Activated naive CD4-positive, alpha-beta T cell treated with anti-CD3 and anti-CD28 coated beads for 36 hours (primary cell): ENCODE measurements around the gene EFEMP2. TPM values are rescaled to one million over a fixed set of nuclear protein-coding genes. Genes with fewer than 3 reads are reported as not detected.

Experiments used
- CTCF ChIA-PET: fragments of 350-600 bp; sonication (Branson Sonifier 250); formaldehyde crosslinking; loops from one replicate; lab custom pipeline; 2021; ENCODE audit warnings: antibody characterized with exemption; lab: Charles Lee
- DNase-seq: peaks from one replicate; pipeline ENCODE4 v3.0.0-alpha.2; 2020
- H3K27ac Mint-ChIP-seq: one replicate; pipeline ENCODE4 v1.8.0; 2021; ENCODE audit warnings: mild to moderate bottlenecking, mixed read lengths
- H3K27me3 Mint-ChIP-seq: one replicate; pipeline ENCODE4 v1.8.0; 2021; ENCODE audit warnings: low read depth, mixed read lengths
- H3K36me3 Mint-ChIP-seq: one replicate; pipeline ENCODE4 v1.8.0; 2021; ENCODE audit warnings: low read depth, mixed read lengths
- H3K4me1 Mint-ChIP-seq: one replicate; pipeline ENCODE4 v1.8.0; 2021; ENCODE audit warnings: low read depth, mixed read lengths
- H3K4me3 Mint-ChIP-seq: one replicate; pipeline ENCODE4 v1.8.0; 2021; ENCODE audit warnings: mild to moderate bottlenecking, moderate library complexity, mixed read lengths
- H3K9me3 Mint-ChIP-seq: one replicate; pipeline ENCODE4 v1.8.0; 2021; ENCODE audit warnings: mixed read lengths
- intact Hi-C: fragments of 100-400 bp; cut with micrococcal nuclease; formaldehyde crosslinking; loops from one replicate; pipeline ENCODE4 v1.15.1; 2023
- total RNA-seq, 2 experiments: library from RNA; stranded (reverse); gene quantifications; one replicate each; pipeline ENCODE4 v1.2.3, GENCODE V29; 2021

EFEMP2 gene
- total RNA-seq, 2 experiments from 2014 or later = 10.1 to 11.5 TPM

DNA sequence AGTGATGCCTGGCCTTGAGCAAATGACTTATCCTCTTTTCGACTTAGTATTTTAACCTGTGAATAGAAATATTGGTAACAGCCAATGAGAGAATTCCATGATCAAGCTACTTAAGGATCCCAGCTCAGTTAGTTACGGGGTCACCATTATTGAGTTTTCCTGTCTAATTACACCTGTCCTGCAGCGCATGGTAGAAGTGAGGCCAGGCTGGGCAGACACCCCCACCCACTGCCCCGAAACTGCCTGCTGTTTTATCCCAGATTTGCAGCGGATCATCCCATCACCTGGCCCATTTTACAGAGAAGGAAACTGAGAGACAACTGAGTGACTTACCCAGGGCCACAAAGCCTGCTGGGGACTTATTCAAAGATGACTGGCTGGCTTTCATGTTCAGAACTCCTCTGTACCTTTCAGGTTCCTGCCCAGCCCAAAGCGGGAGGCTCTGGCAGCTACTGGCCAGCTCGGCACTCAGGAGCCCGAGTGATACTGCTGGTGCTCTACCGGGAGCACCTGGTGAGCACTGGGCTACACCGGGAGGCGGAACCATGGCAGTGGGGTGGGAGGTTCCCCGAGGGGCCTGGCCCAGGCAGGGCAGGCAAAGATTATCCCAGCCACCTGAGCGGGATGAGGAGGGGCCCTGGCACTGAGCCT, 10.9 kb downstream of the EFEMP2 start:
- H3K27me3 Mint-ChIP-seq = no peaks in the 10 kb centered on the region
- peak overlapping the region; percentile 97 for H3K4me3 Mint-ChIP-seq
- DNase-seq = peak; percentile 3
- peak overlapping the region; percentile 100 for H3K27ac Mint-ChIP-seq
- H3K36me3 Mint-ChIP-seq = peaks cover 27% of the 10 kb centered on the region
- intact Hi-C loops = no loop called here
- CTCF ChIA-PET = interaction anchor here (1.0 to 6.1 kb wide), 5 partner anchors 10 to 25 kb away, joined by 4 to 178 read pairs (median 11); partner anchors contain the start of genes CCDC85B, CTSW and FIBP
- H3K4me1 Mint-ChIP-seq = peaks cover 21% of the 10 kb centered on the region
- no peaks in the 10 kb centered on the region for H3K9me3 Mint-ChIP-seq

DNA sequence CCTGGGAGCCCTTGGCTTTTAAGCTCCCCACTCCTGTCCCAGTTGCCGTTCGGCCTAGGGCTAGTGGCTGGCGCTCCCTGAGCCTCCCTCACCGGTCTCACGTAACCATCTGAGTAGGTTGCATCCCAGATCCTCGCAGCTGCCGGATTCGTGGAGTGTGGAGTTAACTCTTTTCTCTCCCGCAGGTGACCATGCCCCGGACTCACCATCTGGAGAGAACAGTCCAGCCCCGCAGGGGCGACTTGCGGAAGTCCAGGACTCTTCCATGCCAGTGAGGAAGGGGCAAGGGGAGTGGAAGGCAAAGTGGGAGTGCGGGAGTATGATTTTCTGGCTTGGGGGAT, 11.5 kb downstream of the EFEMP2 start:
- peak overlapping the region; percentile 97 for H3K4me3 Mint-ChIP-seq
- CTCF ChIA-PET = interaction anchor here (0.7 to 6.1 kb wide), 8 partner anchors 10 to 76 kb away, joined by 3 to 178 read pairs (median 7); partner anchors contain the start of genes CCDC85B, CTSW and FIBP
- peaks cover 26% of the 10 kb centered on the region for H3K4me1 Mint-ChIP-seq
- intact Hi-C loops = no loop called here
- no peaks in the 10 kb centered on the region for H3K9me3 Mint-ChIP-seq
- peaks cover 32% of the 10 kb centered on the region for H3K36me3 Mint-ChIP-seq
- peak overlapping the region; percentile 100 for H3K27ac Mint-ChIP-seq
- H3K27me3 Mint-ChIP-seq = no peaks in the 10 kb centered on the region
- peak; percentile 15 for DNase-seq

DNA sequence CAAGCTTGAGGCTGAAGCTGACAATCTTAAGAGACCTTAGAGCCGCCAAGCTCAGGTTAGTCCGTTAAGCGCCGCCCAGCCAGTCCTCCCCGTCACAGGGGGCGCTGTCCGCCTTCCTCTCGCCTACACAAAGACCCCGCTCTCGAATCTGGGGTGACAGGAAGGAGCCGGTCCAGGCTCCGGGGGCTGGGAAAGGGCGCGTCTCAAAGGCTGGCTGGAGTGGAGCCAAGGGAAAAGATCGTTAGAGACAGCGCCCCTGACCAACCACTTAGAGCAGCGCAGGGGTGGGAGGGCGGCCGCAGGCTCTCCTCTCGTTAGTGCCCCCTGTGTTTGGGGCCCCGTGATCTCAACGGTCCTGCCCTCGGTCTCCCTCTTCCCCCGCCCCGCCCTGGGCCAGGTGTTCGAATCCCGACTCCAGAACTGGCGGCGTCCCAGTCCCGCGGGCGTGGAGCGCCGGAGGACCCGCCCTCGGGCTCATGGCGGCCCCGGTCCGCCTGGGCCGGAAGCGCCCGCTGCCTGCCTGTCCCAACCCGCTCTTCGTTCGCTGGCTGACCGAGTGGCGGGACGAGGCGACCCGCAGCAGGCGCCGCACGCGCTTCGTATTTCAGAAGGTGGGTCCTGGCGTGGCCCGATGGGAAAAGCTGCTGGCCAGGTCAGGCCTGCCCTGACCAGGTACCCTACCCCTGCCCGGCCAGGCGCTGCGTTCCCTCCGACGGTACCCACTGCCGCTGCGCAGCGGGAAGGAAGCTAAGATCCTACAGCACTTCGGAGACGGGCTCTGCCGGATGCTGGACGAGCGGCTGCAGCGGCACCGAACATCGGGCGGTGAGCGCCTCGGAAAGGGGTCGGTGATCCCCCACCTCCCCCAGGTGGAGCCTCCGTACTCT, 12.1 kb downstream of the EFEMP2 start, which contains the start of gene MUS81:
MUS81 (plus strand) TSS at position 156 of the 887 bp plus-strand sequence; CDS start at position 477, 321 bp downstream.
- Mint-ChIP-seq H3K9me3 (no peaks in the 10 kb centered on the region), H3K27me3 (no peaks in the 10 kb centered on the region), H3K4me3 (peak within 1 kb of the TSS; percentile 97), H3K27ac (peak within 1 kb of the TSS; percentile 100), H3K36me3 (peaks cover 38% of the 10 kb centered on the region), H3K4me1 (peaks cover 31% of the 10 kb centered on the region)
- CTCF ChIA-PET = interaction anchor here (0.7 to 6.1 kb wide), 17 partner anchors 8 to 151 kb away, joined by 3 to 178 read pairs (median 4); partner anchors contain the start of genes CCDC85B, CST6, CTSW and FIBP
- peak; percentile 97 for DNase-seq
- intact Hi-C loops = loop anchor here (1.0 kb wide), 3 partner anchors 97 to 197 kb away; partner anchors contain the start of gene SART1

DNA sequence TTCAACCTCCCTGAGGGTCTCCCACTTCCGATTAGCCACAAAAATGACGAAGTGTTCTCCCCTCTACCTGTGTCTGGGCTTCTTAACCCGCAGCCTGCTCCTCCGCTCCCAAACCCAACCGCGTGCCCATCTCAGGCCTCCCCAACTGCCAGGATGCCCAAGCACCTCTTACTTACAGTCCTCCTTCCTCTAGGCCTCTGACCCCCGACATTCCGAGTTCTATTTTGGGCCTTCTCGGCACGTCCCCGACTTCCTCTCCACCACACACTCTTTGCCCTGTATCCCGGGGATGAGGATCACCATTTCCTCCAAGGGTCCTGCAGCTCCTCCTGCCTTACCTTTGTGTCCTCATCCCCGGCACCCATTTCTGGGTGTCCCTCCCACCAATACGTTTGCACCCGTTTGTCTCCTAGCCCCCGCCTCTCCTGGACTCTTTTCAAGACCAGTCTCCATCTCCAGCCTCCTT, 12.8 kb downstream of the EFEMP2 start:
- peak overlapping the region; percentile 100 for H3K27ac Mint-ChIP-seq
- no peaks in the 10 kb centered on the region for H3K27me3 Mint-ChIP-seq
- DNase-seq = no peak
- CTCF ChIA-PET = interaction anchor here (0.5 to 6.1 kb wide), 21 partner anchors 9 to 236 kb away, joined by 3 to 178 read pairs (median 4); partner anchors contain the start of genes CCDC85B, CST6, CTSW and FIBP
- peaks cover 38% of the 10 kb centered on the region for H3K36me3 Mint-ChIP-seq
- H3K4me1 Mint-ChIP-seq = peaks cover 36% of the 10 kb centered on the region
- no peaks in the 10 kb centered on the region for H3K9me3 Mint-ChIP-seq
- H3K4me3 Mint-ChIP-seq = peak overlapping the region; percentile 97
- intact Hi-C loops = loop anchor here (1.0 to 5.0 kb wide), 11 partner anchors 13 to 1058 kb away; partner anchors contain the start of genes C11orf68, CAPN1, DRAP1 and EFEMP2

DNA sequence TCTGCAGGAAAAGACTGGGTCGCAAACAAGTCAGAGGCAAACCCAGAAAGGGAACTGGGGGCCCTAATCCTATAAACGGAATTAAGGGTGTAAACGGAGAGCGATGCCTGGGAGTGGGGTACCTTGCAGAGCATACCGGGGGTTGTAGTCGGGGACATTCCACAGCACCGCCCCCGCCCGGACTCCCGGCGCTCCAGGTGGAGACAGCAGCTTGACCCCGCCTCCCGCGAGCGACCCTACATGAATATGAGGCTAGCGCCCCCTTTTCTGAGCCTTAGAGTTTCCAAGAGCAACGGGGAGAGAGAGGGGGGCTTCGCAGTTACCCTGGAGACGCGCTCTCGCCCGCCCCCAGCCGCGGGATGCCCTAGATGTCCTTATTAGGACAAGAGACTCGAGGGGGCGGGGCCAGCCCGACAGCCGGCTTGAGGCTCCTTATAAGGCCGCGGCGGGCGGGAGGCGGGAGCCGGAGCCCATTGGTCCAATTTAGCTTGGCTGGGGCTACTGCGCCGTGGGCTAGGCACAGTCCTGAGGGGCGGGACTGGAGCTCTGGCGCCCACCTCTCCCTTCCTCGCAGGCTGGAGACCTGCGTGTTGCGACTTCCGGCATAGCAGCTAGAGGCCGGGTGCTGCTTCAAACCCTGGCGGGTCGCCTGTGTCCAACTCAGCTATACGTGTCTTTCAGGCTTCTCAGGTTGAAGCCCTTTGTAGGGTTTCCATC, 13.3 kb downstream of the EFEMP2 start:
- H3K36me3 Mint-ChIP-seq = peaks cover 44% of the 10 kb centered on the region
- H3K4me3 Mint-ChIP-seq = peak overlapping the region; percentile 97
- CTCF ChIA-PET = interaction anchor here (0.5 to 6.1 kb wide), 20 partner anchors 8 to 236 kb away, joined by 3 to 178 read pairs (median 4); partner anchors contain the start of genes CCDC85B, CST6, CTSW and FIBP
- intact Hi-C loops = loop anchor here (1.0 to 5.0 kb wide), 8 partner anchors 14 to 1057 kb away; partner anchors contain the start of genes C11orf68, CAPN1, DRAP1 and EFEMP2
- peak; percentile 99 for DNase-seq
- no peaks in the 10 kb centered on the region for H3K9me3 Mint-ChIP-seq
- no peaks in the 10 kb centered on the region for H3K27me3 Mint-ChIP-seq
- H3K27ac Mint-ChIP-seq = peak overlapping the region; percentile 100
- peaks cover 41% of the 10 kb centered on the region for H3K4me1 Mint-ChIP-seq

DNA sequence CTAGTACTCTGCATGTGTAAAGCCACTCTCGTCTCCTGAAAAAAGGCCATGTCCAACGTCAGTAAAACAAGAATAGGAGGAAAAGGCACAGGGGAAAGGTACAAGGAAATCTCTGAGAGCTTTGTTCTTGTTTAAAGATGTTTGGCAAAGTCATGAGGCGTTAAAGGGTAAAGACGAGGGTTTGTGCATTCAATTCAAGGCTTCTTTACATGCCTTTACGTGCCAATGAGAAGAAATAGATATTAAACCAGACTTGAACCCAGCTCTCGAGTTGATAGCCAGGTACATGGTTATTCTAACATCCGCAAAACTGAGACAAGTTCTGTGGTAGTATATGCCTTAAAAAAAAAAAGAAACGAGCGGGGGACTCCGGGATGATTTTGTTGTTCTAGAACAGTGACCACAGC, 13.9 kb downstream of the EFEMP2 start:
- Mint-ChIP-seq H3K36me3 (peaks cover 50% of the 10 kb centered on the region), H3K27ac (peak overlapping the region; percentile 100), H3K4me3 (peak overlapping the region; percentile 97), H3K27me3 (no peaks in the 10 kb centered on the region), H3K9me3 (no peaks in the 10 kb centered on the region), H3K4me1 (peaks cover 44% of the 10 kb centered on the region)
- CTCF ChIA-PET = interaction anchor here (0.8 to 6.1 kb wide), 6 partner anchors 13 to 79 kb away, joined by 3 to 178 read pairs (median 7); partner anchors contain the start of genes CCDC85B, CTSW and FIBP
- no peak for DNase-seq
- intact Hi-C loops = loop anchor here (1.0 to 5.0 kb wide), 13 partner anchors 14 to 1056 kb away; partner anchors contain the start of genes BANF1, C11orf68, CAPN1 and DRAP1

DNA sequence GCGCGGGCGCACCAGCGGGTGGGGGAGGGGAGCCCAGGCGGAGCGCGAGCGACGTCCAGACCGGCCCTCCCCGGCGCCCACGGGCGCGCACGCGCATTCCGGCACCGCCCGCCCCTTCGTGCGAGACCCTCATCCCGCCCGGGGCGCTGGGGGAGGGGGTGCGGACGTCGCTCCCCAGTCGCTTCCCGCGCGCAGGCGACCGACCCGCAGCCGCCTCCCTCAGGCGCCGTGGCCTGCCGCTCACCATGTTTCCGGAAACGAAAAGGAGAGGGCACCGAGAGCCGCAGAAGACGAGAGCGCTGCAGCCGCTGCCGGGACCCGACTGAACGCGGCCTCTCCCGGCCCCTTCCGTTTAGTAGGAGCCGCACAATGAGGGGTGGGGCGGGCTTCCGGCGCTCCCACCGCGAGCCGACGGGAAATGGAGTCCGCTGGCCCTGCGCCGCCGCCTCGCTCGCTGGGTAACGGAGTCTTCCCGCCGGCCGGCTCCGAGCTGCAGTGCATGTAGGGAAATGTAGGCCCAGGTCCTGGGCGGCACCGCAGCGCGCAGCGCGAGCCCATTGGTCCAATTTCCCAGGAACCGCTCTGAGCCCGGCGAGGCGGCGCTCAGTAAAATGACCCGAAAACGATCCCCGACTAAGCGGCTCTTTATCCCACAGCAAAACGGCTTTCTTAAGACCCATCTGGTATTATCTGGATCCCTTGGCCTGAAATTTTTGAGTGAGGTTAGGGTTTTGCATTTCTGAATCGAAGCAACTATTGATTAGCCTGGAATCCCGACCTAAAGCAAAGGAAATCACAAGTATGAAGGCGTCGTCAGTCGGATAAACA, 14.5 kb downstream of the EFEMP2 start, which contains the start of gene CFL1:
CFL1 (minus strand) TSS at position 328 of the 828 bp plus-strand sequence; CDS start at position 247, 81 bp downstream.
- H3K4me1 Mint-ChIP-seq = peaks cover 49% of the 10 kb centered on the region
- intact Hi-C loops = loop anchor here (1.0 to 5.0 kb wide), 10 partner anchors 15 to 1056 kb away; partner anchors contain the start of genes BANF1, CAPN1, EFEMP2 and EIF1AD
- CTCF ChIA-PET = interaction anchor here (0.8 to 6.1 kb wide), 2 partner anchors 29 to 79 kb away, joined by 3 to 178 read pairs; partner anchors contain the start of genes CCDC85B, CTSW and FIBP
- no peaks in the 10 kb centered on the region for H3K27me3 Mint-ChIP-seq
- H3K4me3 Mint-ChIP-seq = peak within 1 kb of the TSS; percentile 97
- H3K36me3 Mint-ChIP-seq = peaks cover 51% of the 10 kb centered on the region
- H3K27ac Mint-ChIP-seq = peak within 1 kb of the TSS; percentile 100
- H3K9me3 Mint-ChIP-seq = no peaks in the 10 kb centered on the region
- peak; percentile 98 for DNase-seq

DNA sequence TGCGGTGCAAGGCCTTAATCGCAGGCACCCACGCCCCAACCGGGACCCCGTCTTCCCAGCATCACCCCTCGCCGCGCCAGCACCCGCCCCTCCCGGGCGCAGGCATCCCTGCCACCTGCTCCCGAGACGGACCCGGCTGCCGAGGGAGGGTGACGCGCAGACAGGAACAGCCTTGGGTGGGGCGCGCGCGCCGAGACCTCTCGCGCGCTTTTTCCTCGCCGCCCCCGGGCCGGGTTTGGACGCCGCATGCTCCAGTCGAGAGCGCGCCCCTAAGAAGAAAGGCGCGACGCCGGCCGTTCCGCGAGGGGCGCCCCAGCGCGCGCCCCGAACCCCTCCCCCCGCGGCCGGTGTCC, 15.1 kb downstream of the EFEMP2 start:
- DNase-seq = peak; percentile 57
- peaks cover 45% of the 10 kb centered on the region for H3K4me1 Mint-ChIP-seq
- peak overlapping the region; percentile 85 for H3K27ac Mint-ChIP-seq
- no peaks in the 10 kb centered on the region for H3K9me3 Mint-ChIP-seq
- H3K36me3 Mint-ChIP-seq = peaks cover 50% of the 10 kb centered on the region
- intact Hi-C loops = loop anchor here (5.0 kb wide), 2 partner anchors 475 to 1055 kb away; partner anchors contain the start of genes MAP4K2 and SLC25A45
- H3K27me3 Mint-ChIP-seq = no peaks in the 10 kb centered on the region
- H3K4me3 Mint-ChIP-seq = peak overlapping the region; percentile 89
- CTCF ChIA-PET = interaction anchor here (1.0 to 6.1 kb wide), 2 partner anchors 29 to 78 kb away, joined by 3 to 178 read pairs; partner anchors contain the start of genes CCDC85B, CTSW and FIBP

DNA sequence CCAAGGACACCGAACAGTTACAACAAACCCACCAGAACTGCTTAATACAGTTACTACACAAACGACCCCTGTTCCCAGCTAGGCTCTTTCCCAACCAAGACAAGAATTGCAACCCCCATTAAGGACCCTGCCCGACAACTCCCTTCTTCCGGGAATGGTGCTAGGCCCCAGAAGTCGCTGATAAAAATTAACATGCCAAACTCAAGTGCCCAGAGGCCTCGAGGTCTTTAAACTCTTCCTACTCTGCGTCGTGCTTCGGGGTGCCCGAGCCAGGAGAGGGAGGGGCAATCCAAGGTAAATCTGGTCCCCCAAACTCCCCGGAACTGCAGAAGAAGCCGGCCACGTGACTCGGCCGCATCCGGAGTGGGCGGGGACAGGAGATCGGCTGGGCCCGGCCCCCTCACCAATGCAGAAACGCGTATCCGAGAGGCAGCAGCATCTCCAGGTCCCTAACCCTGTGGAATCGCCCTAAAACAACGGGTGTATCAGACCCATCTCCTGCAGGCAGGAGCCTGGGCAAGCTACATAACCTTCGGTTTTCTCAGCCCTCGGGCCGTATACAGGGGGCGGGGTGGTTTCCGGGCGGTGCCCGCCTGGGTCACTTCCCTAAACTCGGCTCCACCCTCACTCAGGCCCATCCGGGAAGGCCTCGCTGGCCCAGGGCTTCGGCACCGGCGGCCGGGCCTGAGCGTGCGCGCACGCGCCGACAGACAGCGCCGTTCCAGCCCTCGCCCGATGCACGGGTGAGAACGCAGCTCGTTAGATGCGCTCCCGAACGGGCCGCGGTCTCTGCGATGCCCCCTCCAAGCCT, 15.7 kb downstream of the EFEMP2 start:
- Mint-ChIP-seq H3K4me3 (peak overlapping the region; percentile 89), H3K27ac (peak overlapping the region; percentile 85), H3K27me3 (no peaks in the 10 kb centered on the region), H3K9me3 (peaks cover 3% of the 10 kb centered on the region), H3K4me1 (peaks cover 44% of the 10 kb centered on the region), H3K36me3 (peaks cover 51% of the 10 kb centered on the region)
- DNase-seq = peak; percentile 88
- intact Hi-C loops = loop anchor here (5.0 kb wide), 2 partner anchors 475 to 1055 kb away; partner anchors contain the start of genes MAP4K2 and SLC25A45
- CTCF ChIA-PET = interaction anchor here (0.6 to 1.0 kb wide), 2 partner anchors 77 to 134 kb away, joined by 3 read pairs; no protein-coding TSS in a partner anchor
